Mammary epithelial cell (primary cell): ENCODE results near the gene GPAT3.

Experiments
- CTCF ChIP-seq, 2 donors: IDR thresholded peaks in 1 of 2; conservative IDR thresholded peaks in 1 of 2; 2 replicates each; pipeline ENCODE4 v1.5.1; 2011 to 2012; ENCODE audit warnings: inconsistent platforms in 2 of 2, low read length in 2 of 2, mild to moderate bottlenecking in 2 of 2, control low read depth in 1 of 2, low read depth in 1 of 2; ENCODE audit not compliant: insufficient read depth in 1 of 2; ENCODE audit errors: extremely low read depth in 1 of 2
- EZH2 ChIP-seq: IDR thresholded peaks from 2 replicates; pipeline ENCODE4 v1.6.1; 2012; ENCODE audit warnings: low read length, inconsistent platforms, borderline replicate concordance

- TF ChIP-seq CTCF (conservative IDR thresholded peaks at IDR 0.05 in 1 of 2, IDR thresholded peaks at IDR 0.05 in 1 of 2; ENCODE audit: extremely low read depth in 1 of 2, insufficient read depth in 1 of 2, low read depth in 1 of 2, low read length in 2 of 2), result no peak
- TF ChIP-seq EZH2, result no peak
Measured at GRCh38 chr4:83609365-83609764, 73.5 kb downstream of the GPAT3 start.
